Epidermal melanocyte (primary cell): ENCODE data around the gene PPP2R2C.

ENCODE experiments used
- DNase-seq: peaks from one replicate; pipeline ENCODE4 v3.0.0; 2011; ENCODE audit warnings: low spot score; ENCODE audit not compliant: insufficient read length

PPP2R2C gene

DNA sequence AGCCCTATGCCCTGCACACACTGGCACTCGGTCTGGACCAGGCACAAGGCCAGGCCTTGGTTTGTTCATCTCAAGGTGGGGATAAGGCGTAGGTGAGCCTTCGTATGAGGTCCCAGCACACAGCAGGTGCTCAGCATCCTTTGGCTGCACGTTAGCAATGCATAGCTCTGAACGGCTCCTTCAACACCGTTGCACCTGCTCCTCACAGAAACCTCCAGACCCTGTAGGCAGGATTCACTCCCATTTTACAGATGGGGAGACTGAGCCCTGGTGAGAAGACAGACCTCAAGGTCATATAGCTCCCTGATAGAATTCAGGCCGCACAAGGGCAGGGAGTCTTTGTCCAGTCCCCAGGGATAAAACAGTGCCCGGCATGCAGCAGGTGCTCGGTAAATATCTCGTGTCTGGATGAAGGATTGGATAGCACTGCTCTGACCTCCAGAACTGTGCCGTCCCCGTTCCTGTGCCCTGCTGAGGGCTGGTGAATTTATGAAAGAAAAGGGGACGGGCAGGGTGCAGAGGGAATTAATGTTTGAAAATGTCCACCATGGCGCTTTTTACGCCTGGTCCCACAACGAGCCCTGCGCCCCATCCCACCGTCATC is 2.4 kb downstream of the PPP2R2C start:
- no peak for DNase-seq

DNA sequence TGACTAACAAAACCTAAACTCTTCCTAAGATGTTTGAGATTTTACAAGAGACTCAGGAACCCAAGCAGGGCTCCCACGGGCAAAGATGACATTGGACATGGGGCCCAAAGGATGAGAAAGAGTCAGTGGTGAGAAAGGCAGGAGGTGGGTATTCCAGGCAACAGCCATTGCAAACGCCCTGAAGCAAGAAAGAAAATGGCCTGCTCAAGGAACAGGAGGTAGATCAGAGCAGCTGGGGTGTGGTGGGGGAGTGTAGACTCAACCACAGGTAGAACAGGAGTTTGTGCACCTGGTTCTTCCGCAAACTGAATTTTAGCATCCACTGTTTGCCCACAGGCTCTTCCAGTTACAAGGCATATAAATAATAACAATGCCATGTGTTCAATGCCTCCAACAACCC is 3.3 kb downstream of the PPP2R2C start:
- no peak for DNase-seq

DNA sequence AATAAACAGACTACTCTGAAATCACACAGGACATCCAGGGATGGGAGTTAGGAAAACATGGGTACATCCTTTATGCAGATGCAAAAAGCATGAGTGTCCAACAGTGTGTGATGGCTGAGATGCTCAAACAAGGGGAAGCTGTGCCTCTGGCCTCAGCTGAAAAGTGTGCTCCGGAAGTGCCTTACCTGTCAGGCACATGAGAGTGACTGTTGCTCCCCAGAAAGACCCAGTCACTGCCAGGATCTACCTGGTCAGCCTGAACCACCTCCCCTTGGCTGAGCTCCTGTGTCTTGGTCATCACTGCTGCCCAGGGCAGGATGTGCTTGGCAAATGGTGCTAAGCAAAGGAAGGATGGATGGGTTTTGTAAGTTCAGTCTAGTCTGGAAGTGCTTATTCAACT is 4.0 kb downstream of the PPP2R2C start:
- DNase-seq: no peak

- no peak for DNase-seq
Observed at GRCh38 chr4:6467600-6467999, 4.8 kb downstream of the PPP2R2C start.

GRCh38 chr4:6466756-6467381 is 5.5 kb downstream of the PPP2R2C start:
- no peak for DNase-seq

- DNase-seq: no peak
Observed at GRCh38 chr4:6465955-6466354, 6.5 kb downstream of the PPP2R2C start.

GRCh38 chr4:6464842-6465588 is 7.4 kb downstream of the PPP2R2C start:
- no peak for DNase-seq

GRCh38 chr4:6463311-6464289 is 8.8 kb downstream of the PPP2R2C start:
- no peak for DNase-seq

GRCh38 chr4:6461301-6462165 is 10.9 kb downstream of the PPP2R2C start:
- DNase-seq: no peak

DNA sequence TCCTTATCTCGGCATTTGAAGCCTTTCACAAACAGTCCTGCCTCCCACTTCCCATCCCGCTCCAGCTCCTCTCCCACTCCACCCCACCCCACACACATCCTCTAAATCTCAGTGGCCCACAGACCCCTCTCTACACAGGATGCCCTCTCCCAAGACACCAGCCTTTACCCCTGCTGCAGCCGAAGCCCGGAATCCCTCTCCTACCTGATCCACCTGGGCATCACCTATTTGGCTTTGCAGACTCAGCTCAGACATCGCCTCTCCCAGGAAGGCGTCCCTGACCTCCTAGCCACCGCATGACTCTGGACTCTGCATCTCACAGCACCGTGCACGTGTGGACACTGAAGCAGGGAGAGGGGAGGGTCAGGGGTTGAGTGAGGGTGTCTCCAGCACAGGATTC is 11.5 kb downstream of the PPP2R2C start:
- DNase-seq: no peak

GRCh38 chr4:6458528-6458927 is 13.9 kb downstream of the PPP2R2C start:
- DNase-seq: no peak

- no peak for DNase-seq
Observed at GRCh38 chr4:6456450-6456849, 16.0 kb downstream of the PPP2R2C start.

DNA sequence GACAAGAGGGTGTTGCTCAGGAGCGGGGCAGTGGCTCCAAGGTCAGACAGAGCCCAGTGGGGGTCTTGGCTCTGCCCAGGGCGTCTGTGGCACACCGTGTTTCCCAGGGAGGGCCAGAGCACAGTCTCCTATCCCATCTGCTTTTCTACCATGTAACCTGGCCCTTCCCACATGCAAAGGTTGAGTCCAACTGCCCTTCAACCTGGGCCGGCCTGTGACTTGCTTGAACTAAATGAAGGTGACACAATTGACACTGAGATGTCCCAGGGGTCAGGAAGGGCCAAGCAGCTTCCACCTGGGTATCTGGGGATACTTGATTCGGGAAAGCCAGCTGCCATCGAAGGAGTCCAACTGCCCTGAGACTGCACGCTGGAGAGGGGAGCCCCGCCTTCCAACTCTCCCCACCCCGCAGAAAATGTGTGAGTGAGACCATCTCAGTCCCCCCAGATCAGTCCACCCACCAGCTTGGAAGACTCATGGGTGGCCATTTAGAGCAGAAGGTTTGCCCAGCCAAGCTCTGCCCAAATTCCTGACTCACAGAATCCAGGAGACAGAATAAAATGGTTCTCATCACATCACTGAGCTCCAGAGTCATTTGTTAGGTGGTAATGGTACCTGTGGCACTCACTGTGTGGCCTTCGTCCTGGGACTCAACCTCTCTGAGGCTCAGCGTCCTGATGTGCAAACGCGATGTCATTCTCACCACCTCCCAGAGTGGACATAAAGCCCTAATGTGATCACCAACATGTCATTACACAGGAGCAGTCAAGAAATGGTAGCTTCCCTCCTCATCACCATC is 18.1 kb downstream of the PPP2R2C start:
- no peak for DNase-seq

DNA sequence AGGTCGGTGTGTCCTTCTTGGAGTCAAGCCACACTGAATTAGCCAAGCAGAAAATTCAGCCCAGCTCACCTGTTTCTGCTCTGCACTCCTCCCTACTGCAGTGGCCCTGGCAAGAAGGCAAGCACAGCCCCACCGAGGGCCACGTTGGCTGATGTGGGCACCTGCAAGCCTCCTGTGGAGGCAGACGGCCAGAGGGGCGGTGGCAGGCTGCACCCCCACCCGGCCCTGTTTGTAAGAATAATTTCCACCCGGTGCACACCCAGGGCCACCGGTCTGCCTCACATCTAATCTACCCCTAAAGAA is 18.8 kb downstream of the PPP2R2C start:
- no peak for DNase-seq

DNA sequence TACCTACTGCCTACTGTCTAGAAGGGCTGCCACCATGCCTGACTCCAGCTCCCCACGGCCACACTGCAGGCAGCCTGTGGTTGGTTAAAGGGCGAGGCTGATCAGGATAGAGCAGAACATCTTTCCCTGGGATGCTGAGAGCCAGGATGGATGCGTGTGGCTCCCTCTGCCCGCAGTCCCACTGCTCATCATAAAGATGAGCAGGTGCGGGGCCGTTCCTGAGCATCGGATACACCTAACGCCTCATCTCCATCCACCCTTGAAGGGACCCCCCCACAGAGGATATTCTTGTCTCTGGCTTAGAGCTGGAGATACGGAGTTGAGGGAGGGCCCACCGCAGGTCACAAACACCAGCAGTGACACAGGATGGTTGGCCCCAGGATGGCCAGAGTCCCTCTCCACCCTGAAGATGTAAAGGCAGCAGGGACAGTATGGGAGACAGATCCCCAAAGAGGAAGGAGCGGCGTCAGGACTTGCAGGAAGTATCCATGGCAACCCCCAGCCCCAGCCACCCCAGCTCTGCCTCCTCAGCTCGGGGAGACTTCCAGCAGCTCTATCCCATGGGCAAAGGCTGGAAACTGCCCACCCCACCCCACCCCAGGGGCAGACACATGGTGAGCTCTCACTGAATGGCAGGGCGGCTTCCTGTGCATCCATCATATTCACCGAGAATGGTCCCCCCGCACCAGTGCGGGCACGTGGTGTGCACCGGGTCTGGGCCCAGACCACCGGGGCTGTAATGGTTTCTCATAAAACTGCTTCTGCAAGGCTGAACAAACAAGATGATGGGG is 19.3 kb downstream of the PPP2R2C start:
- DNase-seq: no peak

GRCh38 chr4:6452116-6452896 is 20.1 kb downstream of the PPP2R2C start:
- no peak for DNase-seq

GRCh38 chr4:6451309-6451708 is 21.1 kb downstream of the PPP2R2C start:
- DNase-seq: no peak

- DNase-seq: no peak
Observed at GRCh38 chr4:6450709-6451108, 21.7 kb downstream of the PPP2R2C start.
